ENCODE data around the gene FCHO1. TPM values are rescaled to one million over a fixed set of nuclear protein-coding genes. Genes with fewer than 3 reads are reported as not detected.

FCHO1 gene
- total RNA-seq, 2 experiments from 2014 or later, result 36.9 to 38.5 TPM

DNA sequence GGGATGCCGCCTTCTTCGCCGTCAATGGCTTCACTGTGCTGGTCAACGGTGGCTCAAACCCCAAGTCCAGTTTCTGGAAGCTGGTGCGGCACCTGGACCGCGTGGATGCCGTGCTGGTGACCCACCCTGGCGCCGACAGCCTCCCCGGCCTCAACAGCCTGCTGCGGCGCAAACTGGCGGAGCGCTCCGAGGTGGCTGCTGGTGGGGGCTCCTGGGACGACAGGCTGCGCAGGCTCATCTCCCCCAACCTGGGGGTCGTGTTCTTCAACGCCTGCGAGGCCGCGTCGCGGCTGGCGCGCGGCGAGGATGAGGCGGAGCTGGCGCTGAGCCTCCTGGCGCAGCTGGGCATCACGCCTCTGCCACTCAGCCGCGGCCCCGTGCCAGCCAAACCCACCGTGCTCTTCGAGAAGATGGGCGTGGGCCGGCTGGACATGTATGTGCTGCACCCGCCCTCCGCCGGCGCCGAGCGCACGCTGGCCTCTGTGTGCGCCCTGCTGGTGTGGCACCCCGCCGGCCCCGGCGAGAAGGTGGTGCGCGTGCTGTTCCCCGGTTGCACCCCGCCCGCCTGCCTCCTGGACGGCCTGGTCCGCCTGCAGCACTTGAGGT, 25.0 kb upstream of the FCHO1 start:
- POLR2A ChIA-PET, result interaction anchor here (0.6 kb wide), 1 partner anchor 12 kb away, joined by 3 read pairs; no protein-coding TSS in a partner anchor
- CTCF ChIA-PET, result interaction anchor here (1.4 to 1.5 kb wide), 2 partner anchors 49 to 58 kb away, joined by 5 to 6 read pairs; no protein-coding TSS in a partner anchor

DNA sequence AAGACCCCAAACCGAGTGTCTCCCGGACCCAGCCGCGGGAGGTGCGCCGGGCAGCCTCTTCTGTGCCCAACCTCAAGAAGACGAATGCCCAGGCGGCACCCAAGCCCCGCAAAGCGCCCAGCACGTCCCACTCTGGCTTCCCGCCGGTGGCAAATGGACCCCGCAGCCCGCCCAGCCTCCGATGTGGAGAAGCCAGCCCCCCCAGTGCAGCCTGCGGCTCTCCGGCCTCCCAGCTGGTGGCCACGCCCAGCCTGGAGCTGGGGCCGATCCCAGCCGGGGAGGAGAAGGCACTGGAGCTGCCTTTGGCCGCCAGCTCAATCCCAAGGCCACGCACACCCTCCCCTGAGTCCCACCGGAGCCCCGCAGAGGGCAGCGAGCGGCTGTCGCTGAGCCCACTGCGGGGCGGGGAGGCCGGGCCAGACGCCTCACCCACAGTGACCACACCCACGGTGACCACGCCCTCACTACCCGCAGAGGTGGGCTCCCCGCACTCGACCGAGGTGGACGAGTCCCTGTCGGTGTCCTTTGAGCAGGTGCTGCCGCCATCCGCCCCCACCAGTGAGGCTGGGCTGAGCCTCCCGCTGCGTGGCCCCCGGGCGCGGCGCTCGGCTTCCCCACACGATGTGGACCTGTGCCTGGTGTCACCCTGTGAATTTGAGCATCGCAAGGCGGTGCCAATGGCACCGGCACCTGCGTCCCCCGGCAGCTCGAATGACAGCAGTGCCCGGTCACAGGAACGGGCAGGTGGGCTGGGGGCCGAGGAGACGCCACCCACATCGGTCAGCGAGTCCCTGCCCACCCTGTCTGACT, 24.1 kb upstream of the FCHO1 start:
- ChIA-PET CTCF (interaction anchor here (0.7 kb wide), 1 partner anchor 33 kb away, joined by 3 read pairs; no protein-coding TSS in a partner anchor), POLR2A (no interaction called here)

DNA sequence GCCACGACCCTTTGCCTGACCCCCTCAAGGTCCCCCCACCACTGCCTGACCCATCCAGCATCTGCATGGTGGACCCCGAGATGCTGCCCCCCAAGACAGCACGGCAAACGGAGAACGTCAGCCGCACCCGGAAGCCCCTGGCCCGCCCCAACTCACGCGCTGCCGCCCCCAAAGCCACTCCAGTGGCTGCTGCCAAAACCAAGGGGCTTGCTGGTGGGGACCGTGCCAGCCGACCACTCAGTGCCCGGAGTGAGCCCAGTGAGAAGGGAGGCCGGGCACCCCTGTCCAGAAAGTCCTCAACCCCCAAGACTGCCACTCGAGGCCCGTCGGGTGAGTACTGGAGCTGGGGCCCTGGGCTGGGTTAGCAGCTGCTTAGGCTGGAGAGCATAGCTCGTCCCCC, 23.4 kb upstream of the FCHO1 start:
- POLR2A ChIA-PET, result no interaction called here
- CTCF ChIA-PET, result no interaction called here

DNA sequence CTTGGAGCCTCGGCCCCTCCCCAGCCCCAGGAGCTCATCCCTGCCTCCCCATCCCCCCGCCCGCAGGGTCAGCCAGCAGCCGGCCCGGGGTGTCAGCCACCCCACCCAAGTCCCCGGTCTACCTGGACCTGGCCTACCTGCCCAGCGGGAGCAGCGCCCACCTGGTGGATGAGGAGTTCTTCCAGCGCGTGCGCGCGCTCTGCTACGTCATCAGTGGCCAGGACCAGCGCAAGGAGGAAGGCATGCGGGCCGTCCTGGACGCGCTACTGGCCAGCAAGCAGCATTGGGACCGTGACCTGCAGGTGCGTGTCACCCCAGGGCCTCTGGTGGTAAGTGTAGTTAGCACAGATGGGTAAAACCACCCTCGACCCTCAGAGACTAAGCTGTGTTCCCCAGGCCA, 18.1 kb upstream of the FCHO1 start:
- CTCF ChIA-PET, result no interaction called here
- POLR2A ChIA-PET, result interaction anchor here (0.6 kb wide), 1 partner anchor 180 kb away, joined by 3 read pairs; no protein-coding TSS in a partner anchor

DNA sequence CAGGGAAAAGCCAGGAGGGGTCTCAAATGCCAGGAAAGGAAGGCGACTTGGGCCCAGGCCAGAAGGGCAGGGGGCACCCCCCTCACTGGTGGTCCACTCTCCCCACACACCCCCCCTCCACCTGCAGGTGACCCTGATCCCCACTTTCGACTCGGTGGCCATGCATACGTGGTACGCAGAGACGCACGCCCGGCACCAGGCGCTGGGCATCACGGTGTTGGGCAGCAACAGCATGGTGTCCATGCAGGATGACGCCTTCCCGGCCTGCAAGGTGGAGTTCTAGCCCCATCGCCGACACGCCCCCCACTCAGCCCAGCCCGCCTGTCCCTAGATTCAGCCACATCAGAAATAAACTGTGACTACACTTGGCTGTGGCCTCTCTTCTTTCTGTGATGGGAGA, 17.1 kb upstream of the FCHO1 start:
- ChIA-PET CTCF (no interaction called here), POLR2A (no interaction called here)

DNA sequence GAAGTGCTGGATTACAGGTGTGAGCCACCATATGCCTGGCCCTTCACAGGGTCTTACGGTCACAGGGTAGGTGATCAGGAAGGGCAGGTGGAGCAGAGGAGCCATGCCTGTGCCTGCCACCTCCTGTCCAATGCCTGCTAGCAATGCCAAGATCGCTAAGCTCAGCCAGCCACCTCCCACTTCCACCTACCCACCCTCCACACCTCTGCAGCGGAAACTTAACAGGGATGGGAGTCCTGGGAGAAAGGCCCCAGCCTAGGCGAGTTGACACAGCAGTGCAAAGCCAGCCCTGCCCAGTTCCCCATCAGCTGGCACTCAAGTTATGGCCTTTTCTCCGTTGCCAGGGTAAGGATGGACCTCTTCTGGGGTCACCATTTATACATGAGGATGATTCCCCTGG, 15.9 kb upstream of the FCHO1 start:
- CTCF ChIA-PET, result no interaction called here
- POLR2A ChIA-PET, result no interaction called here

DNA sequence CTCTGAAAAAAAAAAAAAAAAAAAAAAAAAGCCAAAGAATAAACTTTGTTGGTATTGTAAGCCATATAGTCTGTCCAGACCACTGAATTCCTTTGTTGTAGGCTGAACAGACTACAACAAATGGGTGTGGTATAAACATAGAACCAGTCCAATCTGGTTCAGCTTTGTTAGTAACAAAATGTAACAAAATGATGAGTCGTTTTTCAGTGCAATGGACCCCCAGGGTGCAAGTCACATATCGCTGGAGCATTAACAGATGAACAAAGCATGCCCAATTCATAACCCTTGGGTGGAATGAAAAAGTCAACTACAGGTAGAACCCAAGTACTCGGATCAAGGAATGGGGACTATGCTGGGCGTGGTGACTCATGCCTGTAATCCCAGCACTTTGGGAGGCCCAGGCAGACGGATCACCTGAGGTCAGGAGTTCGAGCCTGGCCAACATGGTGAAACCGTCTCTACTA, 13.6 kb upstream of the FCHO1 start:
- ChIA-PET CTCF (interaction anchor here (0.7 kb wide), 2 partner anchors 144 to 216 kb away, joined by 3 to 5 read pairs; no protein-coding TSS in a partner anchor), POLR2A (interaction anchor here (0.7 kb wide), 1 partner anchor 17 kb away, joined by 7 read pairs; no protein-coding TSS in a partner anchor)

DNA sequence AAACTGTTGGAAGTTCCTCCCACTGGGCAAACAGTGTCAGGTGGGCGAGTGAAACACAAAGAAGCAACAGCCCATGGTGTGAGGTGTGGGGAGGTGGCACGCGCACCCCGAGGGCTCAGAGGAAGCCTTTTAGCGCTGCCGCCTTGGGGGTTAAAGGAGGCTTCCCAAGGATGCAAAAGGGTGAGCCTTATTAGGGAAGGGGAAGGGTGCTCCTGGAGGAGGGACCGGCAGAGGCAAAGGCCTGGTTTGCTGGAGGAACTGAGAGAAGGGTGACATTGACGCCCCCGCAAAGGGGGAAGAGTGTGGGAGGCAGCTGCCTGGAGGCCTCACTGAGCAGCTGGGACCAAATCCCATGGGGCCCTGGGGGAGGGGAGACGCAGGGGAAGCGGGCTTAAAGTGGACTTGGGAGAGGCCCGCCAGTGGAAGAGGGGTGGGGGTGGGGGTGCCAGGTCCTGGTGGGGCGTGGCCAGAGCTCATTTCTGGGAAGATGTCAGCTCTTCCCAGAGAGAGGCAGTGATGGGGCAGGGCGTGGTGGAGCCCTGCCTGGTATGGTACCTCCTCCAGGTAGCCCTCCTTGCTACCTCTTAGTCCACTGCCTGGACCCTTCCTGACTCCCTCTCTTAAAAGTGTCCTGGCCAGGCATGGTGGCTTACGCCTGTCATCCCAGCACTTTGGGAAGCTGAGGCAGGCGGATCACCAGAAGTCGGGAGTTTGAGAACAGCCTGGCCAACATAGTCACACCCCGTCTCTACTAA, 12.0 kb upstream of the FCHO1 start:
- POLR2A ChIA-PET, result interaction anchor here (1.4 kb wide), 1 partner anchor 12 kb away, joined by 3 read pairs; the partner anchor contains the start of gene FCHO1

DNA sequence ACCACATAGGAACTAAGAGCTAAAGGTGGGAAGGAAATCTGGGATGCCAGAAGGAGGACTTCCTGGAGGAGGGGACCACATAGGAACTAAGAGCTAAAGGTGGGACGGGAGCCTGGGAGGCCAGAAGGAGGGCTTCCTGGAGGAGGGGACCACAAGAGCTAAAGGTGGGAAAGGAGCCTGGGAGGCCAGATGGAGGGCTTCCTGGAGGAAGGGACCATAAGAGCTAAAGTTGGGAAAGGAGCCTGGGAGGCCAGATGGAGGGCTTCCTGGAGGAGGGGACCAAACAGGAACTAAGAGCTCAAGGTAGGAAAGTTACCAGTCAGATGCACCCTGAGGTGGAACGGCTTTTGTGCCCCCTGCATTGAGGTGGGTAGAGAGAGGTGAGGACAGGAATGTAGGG, 9.8 kb upstream of the FCHO1 start:
- POLR2A ChIA-PET, result no interaction called here
- CTCF ChIA-PET, result interaction anchor here (0.6 to 2.1 kb wide), 2 partner anchors 13 to 480 kb away, joined by 3 to 5 read pairs; no protein-coding TSS in a partner anchor

More for the DNA sequence above, 12.0 kb upstream of the FCHO1 start:
- CTCF ChIA-PET, result no interaction called here

DNA sequence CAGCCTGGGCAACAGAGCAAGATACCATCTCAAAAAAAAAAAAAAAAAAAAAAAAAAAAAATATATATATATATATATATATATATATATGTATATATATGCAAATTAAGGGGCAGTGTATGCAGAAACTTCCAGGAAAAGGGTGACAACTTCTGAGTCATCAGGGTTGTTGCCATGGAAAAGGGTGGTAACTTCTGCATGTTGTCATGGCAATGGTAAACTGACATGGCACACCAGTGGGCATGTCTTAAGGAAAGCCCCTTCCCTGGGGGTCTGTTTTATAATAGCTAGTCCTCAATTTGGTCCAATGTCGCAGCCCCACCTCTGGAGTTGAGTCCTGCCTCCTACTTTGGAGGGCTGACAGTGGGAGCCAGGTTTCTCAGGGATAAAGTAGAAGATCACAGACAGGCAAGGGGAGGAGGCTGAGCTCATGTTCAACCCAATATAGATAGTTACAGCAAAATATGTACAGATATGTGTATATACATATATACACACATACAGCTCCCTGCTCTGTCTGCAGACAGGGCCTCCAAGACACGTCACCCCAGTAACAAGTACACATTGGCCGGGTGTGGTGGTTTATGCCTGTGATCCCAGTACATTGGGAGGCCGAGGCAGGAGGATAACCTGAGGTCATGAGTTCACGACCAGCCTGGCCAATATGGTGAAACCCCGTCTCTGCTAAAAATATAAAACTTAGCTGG, 7.2 kb upstream of the FCHO1 start:
- ChIA-PET CTCF (interaction anchor here (1.6 kb wide), 1 partner anchor 8 kb away, joined by 5 read pairs; the partner anchor contains the start of gene FCHO1), POLR2A (interaction anchor here (0.8 kb wide), 1 partner anchor 25 kb away, joined by 3 read pairs; the partner anchor contains the start of gene MAP1S)

DNA sequence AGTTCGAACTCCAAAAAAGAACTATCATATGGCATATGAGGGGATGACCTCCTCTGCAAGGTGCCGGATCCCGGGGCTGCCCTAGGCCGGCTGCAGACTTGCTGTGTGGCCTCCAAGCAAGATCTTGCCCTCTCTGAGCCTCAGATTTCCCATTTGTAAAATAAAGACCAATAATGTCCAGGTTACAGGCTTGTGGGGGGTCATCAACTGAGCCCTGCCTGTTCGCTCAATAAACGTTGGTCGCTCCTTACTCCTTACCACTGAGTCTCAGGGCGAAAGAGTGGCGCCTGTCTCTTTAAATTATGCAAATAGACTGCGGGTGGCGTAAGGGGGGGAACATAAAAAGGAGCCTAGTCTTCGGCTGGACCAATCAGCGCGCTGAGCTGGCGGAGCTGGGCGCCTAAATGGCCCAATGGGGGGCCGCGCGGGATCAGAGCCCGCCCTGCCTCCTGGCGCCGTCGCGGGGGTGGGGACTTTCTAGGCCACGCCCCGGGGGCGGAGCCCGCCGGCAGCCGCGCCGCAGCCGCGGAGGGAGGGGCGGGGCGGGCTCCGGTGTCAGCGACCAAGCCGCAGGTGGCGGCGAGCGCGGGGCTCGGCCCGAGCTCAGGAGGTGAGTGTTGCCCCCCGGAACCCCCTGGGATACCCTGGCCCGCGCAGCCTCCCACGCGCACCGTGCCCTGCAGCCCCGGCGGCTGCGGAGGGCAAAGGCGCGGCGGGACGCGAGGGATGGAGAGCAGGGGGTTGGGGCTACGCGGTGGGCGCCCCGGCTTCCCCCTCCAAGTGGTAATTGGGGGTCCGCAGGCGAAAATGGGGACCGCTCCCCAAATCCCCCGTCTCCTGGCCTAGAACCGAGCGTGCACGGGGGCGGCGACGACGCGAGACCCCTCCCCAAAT, 3.8 kb upstream of the FCHO1 start:
- ChIA-PET CTCF (interaction anchor here (1.0 to 1.7 kb wide), 5 partner anchors 27 to 141 kb away, joined by 3 to 6 read pairs (median 3); partner anchors contain the start of gene RPL18A), POLR2A (interaction anchor here (0.5 to 1.2 kb wide), 2 partner anchors 28 to 112 kb away, joined by 3 read pairs; partner anchors contain the start of gene MAP1S)

DNA sequence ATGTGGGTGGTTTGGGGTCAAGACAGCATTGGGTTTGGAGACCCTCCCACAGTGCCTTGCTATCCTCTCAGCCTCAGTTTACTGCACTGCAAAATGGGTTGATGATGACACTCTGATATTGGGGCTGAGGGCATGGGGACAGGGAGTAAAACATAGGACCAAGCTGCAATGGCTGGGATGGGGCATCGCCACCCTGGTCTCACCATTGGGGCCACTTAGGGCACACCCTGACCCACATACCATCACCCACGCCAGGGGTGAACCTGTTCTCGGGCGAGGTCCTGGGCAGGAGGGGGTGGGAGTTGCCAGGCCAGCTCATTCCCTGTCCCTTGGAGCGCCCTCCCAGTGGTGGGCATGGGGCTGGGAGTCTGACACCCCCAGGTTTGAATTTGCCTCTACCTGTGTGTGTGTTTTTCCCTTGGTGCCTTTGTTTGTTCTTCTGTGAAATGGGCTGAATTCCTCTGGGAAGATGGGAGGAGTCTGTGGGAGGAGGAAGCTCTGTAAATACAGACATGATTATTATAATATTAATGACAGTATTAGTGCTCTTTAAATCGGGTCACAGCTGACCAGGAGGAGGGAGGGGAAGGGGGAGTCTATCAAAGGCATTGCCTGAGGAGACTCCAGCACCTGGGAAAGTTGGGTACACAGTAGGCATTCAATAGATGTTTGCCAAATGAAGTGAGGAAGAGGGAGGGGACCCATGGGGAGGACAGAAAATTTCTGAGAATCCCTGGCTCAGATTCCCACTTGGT, 2.2 kb upstream of the FCHO1 start:
- CTCF ChIA-PET, result interaction anchor here (1.4 to 1.7 kb wide), 2 partner anchors 45 to 110 kb away, joined by 3 to 6 read pairs; partner anchors contain the start of gene RPL18A
- POLR2A ChIA-PET, result no interaction called here

DNA sequence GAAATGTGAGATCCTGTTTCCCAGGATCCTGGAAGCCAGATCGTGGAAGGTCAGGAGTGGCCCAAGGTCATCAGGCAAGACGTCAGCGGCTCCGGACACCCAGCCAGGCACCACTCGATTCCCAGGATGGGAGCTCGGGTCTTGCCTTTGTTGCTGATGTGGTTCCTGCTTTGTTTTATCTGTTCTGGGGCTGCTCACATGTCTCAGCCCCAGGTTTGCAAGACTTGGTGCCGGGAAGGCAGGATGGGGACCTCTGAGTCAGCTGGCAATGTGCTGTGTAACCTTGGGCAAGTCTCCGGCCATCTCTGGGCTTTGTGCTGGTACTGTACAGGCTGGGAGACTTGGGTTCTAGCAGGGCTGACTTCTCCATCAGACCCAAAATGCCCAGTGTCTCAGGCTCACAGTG, 1.4 kb upstream of the FCHO1 start:
- CTCF ChIA-PET, result interaction anchor here (0.7 kb wide), 1 partner anchor 333 kb away, joined by 3 read pairs; no protein-coding TSS in a partner anchor
- POLR2A ChIA-PET, result interaction anchor here (1.8 kb wide), 1 partner anchor 29 kb away, joined by 7 read pairs; no protein-coding TSS in a partner anchor

DNA sequence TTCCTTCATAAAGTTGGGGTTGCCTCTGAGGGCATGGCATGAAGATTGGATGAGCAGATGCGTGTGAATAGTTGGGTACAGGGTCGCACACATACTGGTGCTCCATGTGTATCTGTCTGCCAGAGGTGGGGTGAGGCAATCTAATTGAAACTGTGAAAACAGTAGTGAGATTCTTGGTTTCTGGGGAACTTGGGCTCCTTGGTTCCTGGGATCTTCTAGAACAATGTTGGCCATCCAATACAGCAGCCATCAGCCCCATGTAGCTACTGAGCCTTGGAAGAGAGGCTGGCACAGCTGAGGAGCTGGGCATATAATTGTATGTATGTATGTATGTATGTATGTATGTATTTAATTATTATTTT, 616 bp downstream of the FCHO1 start:
- CTCF ChIA-PET, result interaction anchor here (0.7 to 2.0 kb wide), 7 partner anchors 9 to 181 kb away, joined by 3 to 6 read pairs (median 3); partner anchors contain the start of genes CCDC124 and RPL18A
- POLR2A ChIA-PET, result interaction anchor here (0.6 kb wide), 1 partner anchor 130 kb away, joined by 3 read pairs; no protein-coding TSS in a partner anchor

DNA sequence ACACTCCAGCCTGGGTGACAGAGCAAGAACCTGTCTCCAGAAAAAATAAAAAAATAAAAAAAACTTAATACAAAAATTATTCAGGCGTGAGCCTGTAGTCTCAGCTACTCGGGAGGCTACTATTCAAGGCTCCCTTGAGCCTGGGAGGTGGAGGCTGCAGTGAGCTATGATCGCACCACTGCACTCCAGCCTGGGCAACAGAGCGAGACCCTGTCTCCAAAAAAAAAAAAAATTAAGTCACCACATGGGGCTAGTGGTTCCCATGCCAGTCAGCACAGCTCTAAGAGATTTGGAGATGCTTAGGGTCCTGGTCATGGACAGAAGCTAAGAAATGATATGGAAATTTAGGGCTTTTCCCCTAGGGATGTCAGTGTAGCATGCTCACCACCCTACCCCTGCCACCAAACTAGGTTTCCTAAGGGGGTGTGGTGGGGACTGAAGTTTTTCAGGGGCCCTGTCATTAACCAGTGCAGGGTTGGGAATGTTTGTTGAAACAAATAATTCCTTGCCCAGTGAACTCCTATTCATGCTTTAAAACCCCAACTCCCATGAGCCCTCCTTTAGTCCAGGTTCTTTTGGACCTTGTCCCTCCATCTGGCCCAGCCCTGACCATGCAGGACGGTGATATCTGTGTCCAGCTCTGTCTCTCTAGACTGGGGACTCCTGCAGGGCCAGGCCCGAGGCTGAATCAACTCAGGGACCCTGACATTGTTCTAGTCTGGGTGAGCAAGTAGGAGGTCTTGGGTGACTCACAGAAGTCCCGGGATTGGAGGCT, 1.8 kb downstream of the FCHO1 start:
- ChIA-PET CTCF (interaction anchor here (0.9 to 2.0 kb wide), 4 partner anchors 10 to 106 kb away, joined by 3 to 5 read pairs (median 4); partner anchors contain the start of gene RPL18A), POLR2A (interaction anchor here (0.7 kb wide), 1 partner anchor 100 kb away, joined by 5 read pairs; no protein-coding TSS in a partner anchor)

DNA sequence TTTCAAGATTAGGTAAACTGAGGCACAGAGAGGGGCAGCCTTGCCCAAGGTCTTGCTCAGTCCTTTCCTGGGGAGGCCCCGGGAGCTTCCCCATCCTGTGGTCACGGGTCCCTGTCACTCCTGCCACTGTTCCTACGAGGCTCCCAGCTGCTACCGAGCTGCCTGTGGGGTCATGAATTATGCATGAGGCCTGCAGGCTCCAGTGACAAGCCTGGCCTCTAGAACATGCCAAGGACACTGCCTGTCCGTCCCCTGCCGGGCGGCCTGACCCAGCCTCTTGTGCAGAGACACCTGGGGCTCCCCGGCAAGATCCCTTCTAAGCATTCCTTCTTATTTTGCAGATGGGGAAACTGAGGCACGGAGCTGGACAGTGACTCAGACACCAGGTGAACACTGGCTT, 2.7 kb downstream of the FCHO1 start:
- ChIA-PET CTCF (interaction anchor here (0.6 to 1.5 kb wide), 4 partner anchors 12 to 148 kb away, joined by 3 to 5 read pairs (median 4); no protein-coding TSS in a partner anchor), POLR2A (no interaction called here)

Measured in activated CD8-positive, alpha-beta memory T cell treated with anti-CD3 and anti-CD28 coated beads for 36 hours (primary cell).